DMS114 treated with DMSO at 0.1 percent for 48 hours (cell line): ENCODE measurements around the gene ABCB8.

Experiments
- DNase-seq: peaks from one replicate; lab custom pipeline; 2025; ENCODE audit not compliant: unreplicated experiment; lab: John Stamatoyannopoulos, UW

ABCB8 gene

GRCh38 chr7:151085329-151085690 lies 57.1 kb downstream of the ABCB8 start:
- DNase-seq: no peak

GRCh38 chr7:151085691-151086620 lies 57.7 kb downstream of the ABCB8 start, which contains the start of gene AGAP3:
AGAP3 (plus strand) TSS chr7:151086475; CDS start chr7:151086742, 267 bp downstream.
- DNase-seq: peak; percentile 68

GRCh38 chr7:151086802-151087244 lies 58.6 kb downstream of the ABCB8 start:
- DNase-seq: no peak

GRCh38 chr7:151087245-151088018 lies 59.2 kb downstream of the ABCB8 start:
- no peak for DNase-seq

GRCh38 chr7:151088019-151088855 lies 60.0 kb downstream of the ABCB8 start:
- no peak for DNase-seq

GRCh38 chr7:151088856-151089699 lies 60.8 kb downstream of the ABCB8 start:
- no peak for DNase-seq

- no peak for DNase-seq
Measured at GRCh38 chr7:151089893-151090730, 61.9 kb downstream of the ABCB8 start.

- no peak for DNase-seq
Measured at GRCh38 chr7:151091003-151091402, 62.8 kb downstream of the ABCB8 start.

GRCh38 chr7:151091431-151091830 lies 63.2 kb downstream of the ABCB8 start:
- no peak for DNase-seq

- no peak for DNase-seq
Measured at GRCh38 chr7:151091988-151092387, 63.7 kb downstream of the ABCB8 start.

- no peak for DNase-seq
Measured at GRCh38 chr7:151093748-151094147, 65.5 kb downstream of the ABCB8 start.

GRCh38 chr7:151094675-151095074 lies 66.4 kb downstream of the ABCB8 start:
- no peak for DNase-seq

GRCh38 chr7:151095123-151095797 lies 67.0 kb downstream of the ABCB8 start:
- DNase-seq: no peak

GRCh38 chr7:151095828-151096475 lies 67.7 kb downstream of the ABCB8 start:
- DNase-seq: no peak
